ENCODE measurements around the gene WDR49.

- TF ChIP-seq CTCF (IDR thresholded peaks at IDR 0.05) (no peak), POLR2A (IDR thresholded peaks at IDR 0.05) (no peak)
Measured at GRCh38 chr3:167497903-167498302, 155.8 kb downstream of the WDR49 start.

Measured in heart left ventricle (tissue), 13 donors.